Activated T-cell treated with anti-CD3 and anti-CD28 coated beads for 1 hour (primary cell): ENCODE measurements around the gene FGF1.

Source experiments
- DNase-seq: peaks from one replicate; pipeline ENCODE4 v3.0.0-alpha.2; 2020; ENCODE audit warnings: low read depth

Gene FGF1

GRCh38 chr5:142611154-142611553, 74.7 kb downstream of the FGF1 start:
- DNase-seq: peak; percentile 46

- DNase-seq: no peak
These were observed 75.5 kb downstream of the FGF1 start for GRCh38 chr5:142610176-142611001.

DNA sequence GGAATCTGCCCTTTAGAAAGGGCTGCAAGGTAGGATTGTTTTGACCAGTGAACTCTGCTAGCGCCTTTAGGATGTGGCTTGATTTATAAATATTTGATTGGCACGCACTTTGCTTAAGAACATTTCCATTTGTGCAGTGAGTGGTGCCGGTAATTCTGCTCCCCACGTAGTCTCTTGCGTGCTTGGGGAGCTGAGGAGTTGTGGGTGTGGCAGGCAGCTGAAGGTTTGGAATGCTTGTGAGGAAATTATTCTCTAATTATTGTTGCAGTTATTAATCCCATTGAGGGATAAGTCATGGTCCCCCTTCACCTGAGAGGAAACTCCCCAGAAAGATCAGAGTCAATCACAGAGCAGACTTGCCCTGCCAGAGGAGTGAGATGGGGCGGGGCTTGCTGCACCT, 76.7 kb downstream of the FGF1 start:
- DNase-seq: no peak

DNA sequence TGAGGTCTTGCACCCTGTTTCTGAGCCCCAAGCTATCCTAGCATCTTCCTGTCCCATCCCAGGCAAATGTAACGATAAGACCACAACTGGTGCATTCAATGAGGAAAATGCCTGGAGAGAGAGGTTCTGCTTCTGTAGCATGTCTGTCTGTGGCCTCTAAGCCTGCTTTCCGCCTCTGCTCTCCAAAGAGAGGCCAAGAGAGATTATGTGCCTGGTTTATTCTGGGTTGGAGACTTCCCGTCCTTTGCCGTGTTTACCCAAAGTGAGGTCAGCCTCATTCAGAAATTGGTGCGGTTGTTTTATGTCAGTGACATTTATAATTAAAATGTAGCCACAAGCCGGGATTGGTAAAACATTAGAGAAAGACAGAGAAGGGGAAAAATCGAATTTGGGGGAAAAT, 77.8 kb downstream of the FGF1 start:
- DNase-seq: no peak

DNA sequence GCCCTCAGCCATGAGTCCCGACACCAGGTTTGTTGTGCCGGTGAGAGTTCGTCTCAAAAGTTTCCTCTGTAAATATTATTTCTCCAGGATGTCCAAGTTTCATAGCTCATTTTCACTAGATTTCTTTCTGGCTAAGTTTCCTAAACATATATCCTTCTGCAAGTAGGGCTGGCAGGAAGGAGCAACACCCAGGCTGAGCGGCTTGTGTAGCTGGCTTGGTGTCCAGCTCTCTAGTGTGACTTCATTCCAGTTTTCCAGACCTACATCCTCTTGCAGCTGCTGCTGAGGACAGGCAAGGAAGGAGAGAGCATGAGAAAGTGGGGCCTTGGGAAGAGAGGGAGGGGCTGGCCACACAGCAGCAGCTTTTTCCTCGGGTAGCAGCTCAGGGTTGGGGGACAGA, 80.3 kb downstream of the FGF1 start:
- no peak for DNase-seq

DNA sequence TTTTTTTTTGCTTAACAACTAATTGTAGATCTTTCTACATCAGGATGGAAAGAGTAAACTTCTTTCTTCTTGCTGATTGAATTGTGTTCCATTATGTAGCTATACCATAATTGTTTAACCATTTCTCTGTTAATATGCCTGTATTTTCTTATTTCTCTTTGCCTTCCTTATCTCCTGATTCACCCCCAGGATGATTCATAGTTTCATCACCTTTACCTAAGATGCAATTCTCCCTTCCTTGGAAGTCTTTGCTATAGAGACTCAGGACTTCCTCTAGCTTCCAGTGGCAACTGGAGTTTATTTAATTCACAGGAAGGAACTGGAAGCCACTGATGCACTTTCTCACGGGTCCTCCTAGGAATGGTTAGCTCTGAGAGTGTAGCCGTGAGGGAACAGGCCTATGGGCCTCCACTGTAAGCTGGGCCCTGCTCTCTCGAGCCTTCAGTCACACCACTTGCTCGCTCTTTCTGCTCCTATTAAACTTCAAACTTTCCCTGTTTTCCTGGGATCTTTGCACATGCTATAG, 83.1 kb downstream of the FGF1 start:
- DNase-seq: no peak

- DNase-seq: no peak
These were observed 84.5 kb downstream of the FGF1 start for GRCh38 chr5:142601432-142601831.

DNA sequence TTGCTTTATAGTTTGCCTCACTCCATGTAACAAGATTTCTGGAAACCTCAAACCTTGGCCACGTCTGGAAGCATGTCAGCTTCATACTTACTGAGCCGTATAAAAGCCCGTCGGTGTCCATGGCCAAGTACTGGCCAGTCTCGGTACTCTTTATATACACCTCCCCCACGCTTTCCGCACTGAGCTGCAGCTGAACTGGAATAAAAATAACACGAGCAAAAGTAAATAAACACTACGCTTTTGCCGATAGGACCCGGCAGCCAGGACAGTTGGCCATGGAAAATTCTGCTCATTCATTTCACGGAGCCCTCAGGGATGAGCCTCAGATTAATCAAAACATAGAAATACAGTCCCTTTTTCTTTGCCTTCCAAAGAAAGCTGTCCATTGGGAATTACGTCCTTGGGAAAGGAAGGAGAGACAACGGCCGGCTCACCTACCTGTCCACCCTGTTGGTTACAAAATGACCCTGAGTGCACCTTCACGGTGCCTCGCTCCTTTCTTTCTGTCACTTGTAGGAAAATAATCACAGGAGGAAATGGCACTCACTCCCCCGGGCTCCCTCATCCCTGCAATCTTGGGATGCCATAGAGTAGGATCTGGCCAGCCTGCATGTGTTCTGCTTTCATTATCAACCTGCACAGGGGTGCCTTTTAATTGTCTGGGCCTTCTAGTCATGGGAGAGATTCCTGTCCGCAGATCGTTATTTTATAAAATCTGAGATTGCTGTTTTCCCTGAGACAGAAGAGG, 85.1 kb downstream of the FGF1 start:
- no peak for DNase-seq

GRCh38 chr5:142600092-142600491, 85.8 kb downstream of the FGF1 start:
- DNase-seq: no peak

GRCh38 chr5:142598338-142598700, 87.6 kb downstream of the FGF1 start:
- DNase-seq: no peak

DNA sequence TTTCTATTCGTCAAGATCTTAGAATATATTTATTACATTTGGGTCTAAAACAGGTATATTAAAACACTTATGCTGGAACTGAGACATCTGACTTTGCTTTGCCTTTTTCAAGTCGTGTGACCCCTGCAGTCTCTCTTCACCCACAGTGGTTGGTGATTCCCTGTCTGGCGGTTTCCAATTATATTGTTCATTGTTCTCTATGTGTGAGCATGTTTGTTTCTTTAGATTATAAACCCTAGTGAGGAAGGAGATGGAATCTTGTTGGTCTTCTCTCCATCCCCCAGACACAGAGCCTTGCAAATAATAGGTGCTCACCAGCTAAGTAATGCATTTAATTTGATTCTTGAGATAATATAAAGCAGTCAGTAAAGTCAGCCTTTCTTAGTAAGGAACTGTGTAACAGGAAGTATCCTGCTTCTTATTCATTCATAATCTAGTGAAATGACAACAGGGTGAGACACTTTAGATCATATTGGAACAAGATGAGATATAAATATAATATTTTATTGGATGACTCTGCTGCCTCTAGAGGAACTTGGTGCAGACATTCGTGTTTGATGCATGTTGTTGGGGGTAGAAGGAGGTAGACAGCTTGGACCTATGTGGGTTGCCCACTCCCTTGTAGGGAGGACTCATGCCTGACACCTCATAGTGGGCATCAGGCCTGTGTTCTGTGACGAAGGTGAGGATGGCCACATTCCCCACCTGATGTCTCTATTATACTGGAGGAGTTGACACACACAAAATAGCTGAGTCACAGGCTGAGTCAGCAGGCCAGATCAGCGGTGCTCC, 88.1 kb downstream of the FGF1 start:
- no peak for DNase-seq

GRCh38 chr5:142597025-142597424, 88.9 kb downstream of the FGF1 start:
- DNase-seq: no peak

GRCh38 chr5:142592365-142592764, 93.5 kb downstream of the FGF1 start:
- DNase-seq: no peak

- DNase-seq: no peak
These were observed 95.2 kb downstream of the FGF1 start for GRCh38 chr5:142590451-142591231.

GRCh38 chr5:142589720-142590119, 96.2 kb downstream of the FGF1 start:
- DNase-seq: no peak

- DNase-seq: peak; percentile 3
These were observed 98.4 kb downstream of the FGF1 start for GRCh38 chr5:142587354-142587965.

GRCh38 chr5:142586552-142586951, 99.3 kb downstream of the FGF1 start:
- DNase-seq: no peak

- DNase-seq: no peak
These were observed 100.4 kb downstream of the FGF1 start for GRCh38 chr5:142585451-142585850.

DNA sequence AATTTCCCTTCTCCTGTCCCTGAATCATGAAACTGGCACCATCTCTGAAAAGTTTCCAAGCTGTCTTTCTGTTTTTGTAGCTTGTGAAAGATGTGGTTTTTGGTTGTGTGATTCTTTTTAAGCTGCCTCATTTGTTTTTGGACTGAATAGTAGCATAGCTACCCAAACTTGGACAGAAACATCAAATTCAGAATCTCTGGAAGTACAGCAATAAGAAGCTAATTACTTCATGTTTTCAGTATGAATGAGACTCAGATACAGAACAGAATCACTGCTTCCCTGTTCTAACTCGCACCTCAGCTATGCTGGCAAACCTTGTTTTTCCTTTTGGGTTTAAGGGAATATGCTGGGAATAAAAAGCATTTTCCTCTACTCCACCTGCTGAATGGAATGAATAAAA, 101.0 kb downstream of the FGF1 start:
- no peak for DNase-seq

GRCh38 chr5:142578161-142578830, 107.6 kb downstream of the FGF1 start:
- DNase-seq: no peak

- DNase-seq: no peak
These were observed 109.1 kb downstream of the FGF1 start for GRCh38 chr5:142576804-142577203.
